H9 (cell line): ENCODE results near the gene CLSTN3. TPM values are rescaled to one million over a fixed set of nuclear protein-coding genes. Genes with fewer than 3 reads are reported as not detected.

ENCODE experiments used
- DNase-seq: peaks from one replicate; pipeline ENCODE4 v3.0.0-alpha.2; 2017
- H2AFZ ChIP-seq: one replicate; pipeline ENCODE4 v1.6.1; 2013; ENCODE audit warnings: mild to moderate bottlenecking, low read length, control low read depth, moderate library complexity
- H2AK5ac ChIP-seq: 2 replicates; pipeline ENCODE4 v1.6.1; 2013; ENCODE audit warnings: low read length, control low read depth, mixed read lengths; ENCODE audit not compliant: insufficient read length
- H2BK120ac ChIP-seq: one replicate; pipeline ENCODE4 v1.6.1; 2013; ENCODE audit warnings: low read depth, mild to moderate bottlenecking, low read length, control low read depth, inconsistent platforms; ENCODE audit not compliant: poor library complexity, severe bottlenecking
- H2BK12ac ChIP-seq: 2 replicates; pipeline ENCODE4 v1.6.1; 2013; ENCODE audit warnings: low read length, control low read depth, mixed read lengths, low read depth; ENCODE audit not compliant: insufficient read length
- H2BK15ac ChIP-seq: 2 replicates; pipeline ENCODE4 v1.6.1; 2013; ENCODE audit warnings: low read depth, low read length, control low read depth
- H2BK20ac ChIP-seq: one replicate; pipeline ENCODE4 v1.6.1; 2013; ENCODE audit warnings: low read depth, mild to moderate bottlenecking, low read length, control low read depth, inconsistent platforms; ENCODE audit not compliant: poor library complexity, severe bottlenecking
- H2BK5ac ChIP-seq: 2 replicates; pipeline ENCODE4 v1.6.1; 2013; ENCODE audit warnings: low read length, control low read depth, mixed read lengths; ENCODE audit not compliant: insufficient read length
- H3K14ac ChIP-seq: 2 replicates; pipeline ENCODE4 v1.6.1; 2013; ENCODE audit warnings: low read length, control low read depth; ENCODE audit not compliant: insufficient read depth
- H3K18ac ChIP-seq: 2 replicates; pipeline ENCODE4 v1.6.1; 2013; ENCODE audit warnings: low read depth, mild to moderate bottlenecking, mixed read lengths, low read length, control low read depth; ENCODE audit not compliant: insufficient read length
- H3K23ac ChIP-seq: 2 replicates; pipeline ENCODE4 v1.6.1; 2013; ENCODE audit warnings: low read length, control low read depth, mixed read lengths, low read depth; ENCODE audit not compliant: insufficient read length
- H3K23me2 ChIP-seq: 2 replicates; pipeline ENCODE4 v1.6.1; 2013; ENCODE audit warnings: low read depth, mild to moderate bottlenecking, mixed read lengths, low read length, control low read depth; ENCODE audit not compliant: insufficient read length, poor library complexity, severe bottlenecking
- H3K27ac ChIP-seq: 2 replicates; pipeline ENCODE4 v1.5.1; 2013; ENCODE audit warnings: low read length, control low read depth, mixed read lengths, low read depth; ENCODE audit not compliant: insufficient read length
- H3K27me3 ChIP-seq: 2 replicates; pipeline ENCODE4 v1.6.1; 2013; ENCODE audit warnings: low read length, control low read depth, inconsistent platforms; ENCODE audit not compliant: insufficient read depth
- H3K4ac ChIP-seq: 2 replicates; pipeline ENCODE4 v1.6.1; 2013; ENCODE audit warnings: low read depth, mild to moderate bottlenecking, control low read depth, inconsistent platforms, low read length, moderate library complexity
- H3K4me1 ChIP-seq: 2 replicates; pipeline ENCODE4 v1.6.1; 2013; ENCODE audit warnings: low read length, control low read depth, inconsistent platforms; ENCODE audit not compliant: insufficient read depth
- H3K4me2 ChIP-seq: 2 replicates; pipeline ENCODE4 v1.6.1; 2013; ENCODE audit warnings: low read length, control low read depth, mixed read lengths; ENCODE audit not compliant: insufficient read length, insufficient read depth
- H3K56ac ChIP-seq: 2 replicates; pipeline ENCODE4 v1.6.1; 2013; ENCODE audit warnings: low read depth, mild to moderate bottlenecking, mixed read lengths, low read length, control low read depth; ENCODE audit not compliant: insufficient read length
- H3K79me1 ChIP-seq: 2 replicates; pipeline ENCODE4 v1.6.1; 2013; ENCODE audit warnings: low read depth, mild to moderate bottlenecking, moderate library complexity, low read length, control low read depth, inconsistent platforms; ENCODE audit not compliant: insufficient read depth, poor library complexity, severe bottlenecking
- H3K79me2 ChIP-seq: 2 replicates; pipeline ENCODE4 v1.6.1; 2013; ENCODE audit warnings: low read length, control low read depth, inconsistent platforms; ENCODE audit not compliant: insufficient read depth
- H3K9ac ChIP-seq: 2 replicates; pipeline ENCODE4 v1.6.1; 2013; ENCODE audit warnings: low read length, control low read depth, mixed read lengths; ENCODE audit not compliant: insufficient read length; ENCODE audit errors: extremely low read depth
- H3K9me3 ChIP-seq: one replicate; pipeline ENCODE4 v1.6.1; 2013; ENCODE audit warnings: low read depth, low read length, inconsistent platforms; ENCODE audit not compliant: control insufficient read depth
- H3T11ph ChIP-seq: one replicate; pipeline ENCODE4 v1.6.1; 2013; ENCODE audit warnings: mild to moderate bottlenecking, low read length, control low read depth, inconsistent platforms
- H4K20me1 ChIP-seq: one replicate; pipeline ENCODE4 v1.6.1; 2013; ENCODE audit not compliant: control insufficient read depth, insufficient read length, insufficient read depth
- H4K5ac ChIP-seq: 2 replicates; pipeline ENCODE4 v1.6.1; 2013; ENCODE audit warnings: low read depth, mild to moderate bottlenecking, mixed read lengths, low read length, control low read depth; ENCODE audit not compliant: insufficient read length
- H4K8ac ChIP-seq: replicated peaks from 2 replicates; pipeline ENCODE4 v1.6.1; 2013; ENCODE audit warnings: low read length, control low read depth, mixed read lengths, low read depth; ENCODE audit not compliant: insufficient read length
- H4K91ac ChIP-seq: 2 replicates; pipeline ENCODE4 v1.6.1; 2013; ENCODE audit warnings: low read depth, mild to moderate bottlenecking, moderate library complexity, mixed read lengths, low read length, control low read depth; ENCODE audit not compliant: insufficient read length
- H3K27ac Mint-ChIP-seq, 3 experiments: 2 replicates in 2 of 3; 3 replicates in 1 of 3; pipeline ENCODE4 v1.8.0; 2020 to 2021; ENCODE audit warnings: mixed read lengths in 3 of 3, mild to moderate bottlenecking in 1 of 3, moderate library complexity in 1 of 3
- H3K27me3 Mint-ChIP-seq: 2 replicates; pipeline ENCODE4 v1.8.0; 2021; ENCODE audit warnings: low read depth, mild to moderate bottlenecking, moderate library complexity, mixed read lengths
- H3K36me3 Mint-ChIP-seq, 3 experiments: 2 replicates in 2 of 3; 3 replicates in 1 of 3; pipeline ENCODE4 v1.8.0; 2020 to 2021; ENCODE audit warnings: low read depth in 3 of 3, mixed read lengths in 3 of 3; ENCODE audit not compliant: insufficient read depth in 1 of 3
- H3K4me1 Mint-ChIP-seq, 2 experiments: 2 replicates each; pipeline ENCODE4 v1.8.0; 2020; ENCODE audit warnings: mixed read lengths in 2 of 2
- H3K4me3 Mint-ChIP-seq, 2 experiments: 2 replicates in 1 of 2; 3 replicates in 1 of 2; pipeline ENCODE4 v1.8.0; 2020 to 2021; ENCODE audit warnings: mild to moderate bottlenecking in 2 of 2, mixed read lengths in 2 of 2, moderate library complexity in 1 of 2
- H3K9me3 Mint-ChIP-seq, 2 experiments: 2 replicates in 1 of 2; 3 replicates in 1 of 2; pipeline ENCODE4 v1.8.0; 2020; ENCODE audit warnings: mild to moderate bottlenecking in 2 of 2, mixed read lengths in 2 of 2, moderate library complexity in 1 of 2
- CTCF ChIP-seq: fragments of 200-600 bp; sonication (generic); conservative IDR thresholded peaks from 3 replicates; pipeline ENCODE4 v1.8.0; 2021; ENCODE audit warnings: antibody characterized with exemption, mild to moderate bottlenecking
- WGBS: extraction: QIAGEN DNeasy Blood & Tissue Kit; methylation state at CpG from one replicate; pipeline ENCODE4 v1.1.7; 2013; ENCODE audit warnings: missing lambda C conversion rate, low lambda C conversion rate, mixed read lengths; ENCODE audit not compliant: insufficient read length; ENCODE audit errors: extremely low coverage; 5-methylcytosine and 5-hydroxymethylcytosine counted together
- total RNA-seq: library from RNA; stranded (reverse); gene quantifications from 2 replicates; pipeline ENCODE4 v1.2.1, GENCODE V29; 2021

Gene CLSTN3
- total RNA-seq, 1 experiment from 2014 or later, result 26.2 TPM

- Histone ChIP-seq H4K8ac (no peak overlapping the region), H2BK5ac (no peak overlapping the region), H4K91ac (no peak overlapping the region), H3K79me1 (no peaks in the 10 kb centered on the region), H3K18ac (no peak overlapping the region), H2BK15ac (no peak overlapping the region; the same call in 1 of the 2 replicates), H3K27ac (no peak overlapping the region), H3K14ac (no peak overlapping the region), H3K23me2 (peaks cover 3% of the 10 kb centered on the region), H3K79me2 (no peaks in the 10 kb centered on the region), H3K27me3 (no peaks in the 10 kb centered on the region), H3T11ph (no peak overlapping the region), H3K56ac (no peak overlapping the region), H3K9me3 (peaks cover 18% of the 10 kb centered on the region), H2AK5ac (no peak overlapping the region), H3K9ac (no peak overlapping the region), H3K23ac (no peak overlapping the region), H2BK12ac (no peak overlapping the region), H2BK120ac (no peak overlapping the region), H3K4me2 (peak overlapping the region; percentile 31), H3K4me1 (no peaks in the 10 kb centered on the region), H3K4ac (no peak overlapping the region), H4K5ac (no peak overlapping the region), H2AFZ (no peak overlapping the region), H4K20me1 (no peaks in the 10 kb centered on the region), H2BK20ac (no peak overlapping the region)
- no peak overlapping the region for H3K27ac Mint-ChIP-seq
- TF ChIP-seq CTCF, result peak; percentile 80
- peaks cover 37% of the 10 kb centered on the region for H3K27me3 Mint-ChIP-seq
- peaks cover 7 to 10% (median 9%) of the 10 kb centered on the region in 3 experiments; a peak in 5 of 7 replicates for H3K36me3 Mint-ChIP-seq
- H3K4me1 Mint-ChIP-seq, result peaks cover 6 to 8% of the 10 kb centered on the region in 2 experiments
- WGBS, result no CpG with 5 or more reads among the region's 19 CpGs
- peak overlapping the region in 1 of 2 experiments; percentile 3; a peak in 1 of 5 replicates for H3K4me3 Mint-ChIP-seq
- peaks cover 24 to 38% of the 10 kb centered on the region in 2 experiments for H3K9me3 Mint-ChIP-seq
- peak; percentile 93 for DNase-seq
Observed at GRCh38 chr12:7162691-7163114, 32.5 kb downstream of the CLSTN3 start.
